Neural cell (in vitro differentiated cells): ENCODE results near the gene MMP13. TPM values are rescaled to one million over a fixed set of nuclear protein-coding genes. Genes with fewer than 3 reads are reported as not detected.

Experiments
- H2AFZ ChIP-seq: fragments of 200-600, 300-800 bp; sonication (generic), shearing (Covaris generic); 2 replicates; pipeline ENCODE4 v1.6.0; 2014; ENCODE audit warnings: low read depth, mild to moderate bottlenecking, antibody characterized with exemption, low read length, moderate library complexity
- H3F3A ChIP-seq: fragments of 200-600 bp; shearing (Covaris generic); 2 replicates; pipeline ENCODE4 v1.6.1; 2016; ENCODE audit warnings: mild to moderate bottlenecking, moderate library complexity, mixed read lengths, antibody characterized with exemption, low read length; ENCODE audit not compliant: insufficient read depth, poor library complexity, severe bottlenecking
- H3K27ac ChIP-seq: fragments of 200-600, 300-800 bp; sonication (generic), shearing (Covaris generic); 2 replicates; pipeline ENCODE4 v1.5.1; 2014; ENCODE audit warnings: mild to moderate bottlenecking, low read length, moderate library complexity
- H3K27me3 ChIP-seq: fragments of 300-800, 200-600 bp; sonication (generic), shearing (Covaris generic); 2 replicates; pipeline ENCODE4 v1.6.0; 2014; ENCODE audit warnings: mild to moderate bottlenecking, low read depth, low read length, moderate library complexity; ENCODE audit not compliant: insufficient read depth
- H3K36me3 ChIP-seq: fragments of 300-800, 200-600 bp; sonication (generic), shearing (Covaris generic); 2 replicates; pipeline ENCODE4 v1.5.1; 2014; ENCODE audit warnings: mild to moderate bottlenecking, antibody characterized with exemption, low read length, moderate library complexity; ENCODE audit not compliant: insufficient read depth
- H3K4me2 ChIP-seq: fragments of 300-800, 200-600 bp; sonication (generic), shearing (Covaris generic); 2 replicates; pipeline ENCODE4 v1.6.0; 2014; ENCODE audit warnings: mild to moderate bottlenecking, low read length
- H3K4me3 ChIP-seq: fragments of 300-800, 200-600 bp; sonication (generic), shearing (Covaris generic); 2 replicates; pipeline ENCODE4 v1.5.1; 2014; ENCODE audit warnings: mild to moderate bottlenecking, low read length, moderate library complexity
- H3K79me2 ChIP-seq: fragments of 200-600 bp; shearing (Covaris generic); replicated peaks from 2 replicates; pipeline ENCODE4 v1.6.0; 2014; ENCODE audit warnings: mild to moderate bottlenecking, low read length, moderate library complexity; ENCODE audit not compliant: insufficient read depth
- H3K9ac ChIP-seq: fragments of 300-800, 200-600 bp; sonication (generic), shearing (Covaris generic); 2 replicates; pipeline ENCODE4 v1.6.1; 2016; ENCODE audit warnings: mild to moderate bottlenecking, low read length, mixed read lengths
- H3K9me2 ChIP-seq: fragments of 200-600 bp; shearing (Covaris generic); 2 replicates; pipeline ENCODE4 v1.6.1; 2016; ENCODE audit warnings: mild to moderate bottlenecking, low read length, mixed read lengths; ENCODE audit not compliant: insufficient read depth
- H3K9me3 ChIP-seq: fragments of 200-600, 300-800 bp; sonication (generic), shearing (Covaris generic); 2 replicates; pipeline ENCODE4 v1.6.1; 2016; ENCODE audit warnings: mild to moderate bottlenecking, mixed run types, low read length, moderate library complexity, mixed read lengths
- H4K20me1 ChIP-seq: fragments of 200-600 bp; shearing (Covaris generic); 2 replicates; pipeline ENCODE4 v1.6.1; 2016; ENCODE audit warnings: mild to moderate bottlenecking, mixed run types; ENCODE audit not compliant: insufficient read depth
- CTCF ChIP-seq: fragments of 450-650 bp; IDR thresholded peaks from 2 replicates; pipeline ENCODE4 v1.5.1; 2014; ENCODE audit warnings: antibody characterized with exemption, mild to moderate bottlenecking, moderate library complexity; ENCODE audit not compliant: poor library complexity, severe bottlenecking
- EP300 ChIP-seq: fragments of 450-650 bp; conservative IDR thresholded peaks from 2 replicates; pipeline ENCODE4 v1.6.1; 2014; ENCODE audit warnings: antibody characterized with exemption, mild to moderate bottlenecking, moderate library complexity; ENCODE audit not compliant: poor library complexity, severe bottlenecking
- MXI1 ChIP-seq: fragments of 450-650 bp; conservative IDR thresholded peaks from 2 replicates; pipeline ENCODE4 v1.6.1; 2014; ENCODE audit warnings: antibody characterized with exemption, mild to moderate bottlenecking; ENCODE audit not compliant: poor library complexity, severe bottlenecking
- REST ChIP-seq: IDR thresholded peaks from 2 replicates; pipeline ENCODE4 v1.6.1; 2012; ENCODE audit warnings: borderline replicate concordance
- SMC3 ChIP-seq: fragments of 450-650 bp; conservative IDR thresholded peaks from 2 replicates; pipeline ENCODE4 v1.6.1; 2014; ENCODE audit warnings: antibody characterized with exemption, mild to moderate bottlenecking, moderate library complexity; ENCODE audit not compliant: poor library complexity
- TAF1 ChIP-seq: IDR thresholded peaks from 2 replicates; pipeline ENCODE4 v1.6.1; 2012; ENCODE audit warnings: low read depth
- polyA plus RNA-seq: library from polyadenylated mRNA; depleted of rRNA; stranded (reverse); fragments of >200 nt; gene quantifications from 2 replicates; pipeline ENCODE4 v1.2.3, GENCODE V29; 2014

MMP13 gene
- polyA plus RNA-seq, 1 donor from 2014 or later = not detected

GRCh38 chr11:102926961-102927623, 28.4 kb downstream of the MMP13 start:
- Histone ChIP-seq H3K9me3 (no peaks in the 10 kb centered on the region), H3K79me2 (no peaks in the 10 kb centered on the region), H4K20me1 (no peaks in the 10 kb centered on the region), H3F3A (no peaks in the 10 kb centered on the region), H3K4me2 (no peak overlapping the region), H3K27ac (no peak overlapping the region), H2AFZ (no peak overlapping the region), H3K4me3 (no peak overlapping the region), H3K27me3 (no peaks in the 10 kb centered on the region), H3K9ac (no peak overlapping the region), H3K9me2 (no peaks in the 10 kb centered on the region), H3K36me3 (no peaks in the 10 kb centered on the region)
- no peak for TF ChIP-seq REST
- no peak for TF ChIP-seq EP300
- TF ChIP-seq CTCF = no peak
- TF ChIP-seq TAF1 = no peak

- no peaks in the 10 kb centered on the region for H3F3A ChIP-seq
- H3K4me3 ChIP-seq = no peak overlapping the region
- no peaks in the 10 kb centered on the region for H3K27me3 ChIP-seq
- no peaks in the 10 kb centered on the region for H4K20me1 ChIP-seq
- no peaks in the 10 kb centered on the region for H3K79me2 ChIP-seq
- no peaks in the 10 kb centered on the region for H3K9me2 ChIP-seq
- H3K4me2 ChIP-seq = no peak overlapping the region
- H2AFZ ChIP-seq = no peak overlapping the region
- no peaks in the 10 kb centered on the region for H3K36me3 ChIP-seq
- no peaks in the 10 kb centered on the region for H3K9me3 ChIP-seq
- TF ChIP-seq REST = no peak
- TF ChIP-seq SMC3 = no peak
- no peak for TF ChIP-seq MXI1
- no peak overlapping the region for H3K9ac ChIP-seq
- H3K27ac ChIP-seq = no peak overlapping the region
Observed at GRCh38 chr11:102926517-102926916, 29.0 kb downstream of the MMP13 start.
